DLD1 (cell line): ENCODE results near the gene PATJ.
"Not testable (repeated sequence)": the region's sequence is repeated elsewhere in the genome, so short reads cannot be mapped to it uniquely, and the experiment has no call there.

Experiments
- in situ Hi-C: cut with HindIII; loops from 2 replicates; pipeline ENCODE4 v1.10.0; 2017; ENCODE audit warnings: low sequenced_read_pairs

The PATJ gene

GRCh38 chr1:61819421-61819820 lies 77.1 kb downstream of the PATJ start:
- in situ Hi-C loops, result no loop called here

- in situ Hi-C loops, result no loop called here
Measured at GRCh38 chr1:61825393-61825792, 83.1 kb downstream of the PATJ start.

GRCh38 chr1:61828805-61829204 lies 86.5 kb downstream of the PATJ start:
- in situ Hi-C loops, result no loop called here

GRCh38 chr1:61836649-61837048 lies 94.4 kb downstream of the PATJ start:
- in situ Hi-C loops, result no loop called here

GRCh38 chr1:61837607-61838006 lies 95.3 kb downstream of the PATJ start:
- in situ Hi-C loops, result not testable (repeated sequence)

- in situ Hi-C loops, result no loop called here
Measured at GRCh38 chr1:61839679-61840078, 97.4 kb downstream of the PATJ start.

- in situ Hi-C loops, result no loop called here
Measured at GRCh38 chr1:61842036-61842435, 99.8 kb downstream of the PATJ start.

GRCh38 chr1:61842863-61843514 lies 100.7 kb downstream of the PATJ start:
- in situ Hi-C loops, result no loop called here

- in situ Hi-C loops, result no loop called here
Measured at GRCh38 chr1:61844006-61844405, 101.7 kb downstream of the PATJ start.

GRCh38 chr1:61844664-61845063 lies 102.4 kb downstream of the PATJ start:
- in situ Hi-C loops, result not testable (repeated sequence)

GRCh38 chr1:61851235-61851634 lies 109.0 kb downstream of the PATJ start:
- in situ Hi-C loops, result no loop called here

- in situ Hi-C loops, result no loop called here
Measured at GRCh38 chr1:61851849-61852669, 109.8 kb downstream of the PATJ start.

- in situ Hi-C loops, result no loop called here
Measured at GRCh38 chr1:61852670-61853015, 110.4 kb downstream of the PATJ start.

- in situ Hi-C loops, result no loop called here
Measured at GRCh38 chr1:61853583-61853982, 111.3 kb downstream of the PATJ start.

- in situ Hi-C loops, result no loop called here
Measured at GRCh38 chr1:61864489-61864888, 122.2 kb downstream of the PATJ start.

GRCh38 chr1:61865646-61866220 lies 123.5 kb downstream of the PATJ start:
- in situ Hi-C loops, result no loop called here

- in situ Hi-C loops, result no loop called here
Measured at GRCh38 chr1:61869691-61870109, 127.4 kb downstream of the PATJ start.

- in situ Hi-C loops, result no loop called here
Measured at GRCh38 chr1:61872206-61872605, 129.9 kb downstream of the PATJ start.

- in situ Hi-C loops, result no loop called here
Measured at GRCh38 chr1:61873581-61873980, 131.3 kb downstream of the PATJ start.

GRCh38 chr1:61873994-61874393 lies 131.7 kb downstream of the PATJ start:
- in situ Hi-C loops, result no loop called here

- in situ Hi-C loops, result no loop called here
Measured at GRCh38 chr1:61875198-61875597, 132.9 kb downstream of the PATJ start.

GRCh38 chr1:61879887-61880474 lies 137.7 kb downstream of the PATJ start:
- in situ Hi-C loops, result not testable (repeated sequence)
